ENCODE data around the gene LAD1.

Gene LAD1

DNA sequence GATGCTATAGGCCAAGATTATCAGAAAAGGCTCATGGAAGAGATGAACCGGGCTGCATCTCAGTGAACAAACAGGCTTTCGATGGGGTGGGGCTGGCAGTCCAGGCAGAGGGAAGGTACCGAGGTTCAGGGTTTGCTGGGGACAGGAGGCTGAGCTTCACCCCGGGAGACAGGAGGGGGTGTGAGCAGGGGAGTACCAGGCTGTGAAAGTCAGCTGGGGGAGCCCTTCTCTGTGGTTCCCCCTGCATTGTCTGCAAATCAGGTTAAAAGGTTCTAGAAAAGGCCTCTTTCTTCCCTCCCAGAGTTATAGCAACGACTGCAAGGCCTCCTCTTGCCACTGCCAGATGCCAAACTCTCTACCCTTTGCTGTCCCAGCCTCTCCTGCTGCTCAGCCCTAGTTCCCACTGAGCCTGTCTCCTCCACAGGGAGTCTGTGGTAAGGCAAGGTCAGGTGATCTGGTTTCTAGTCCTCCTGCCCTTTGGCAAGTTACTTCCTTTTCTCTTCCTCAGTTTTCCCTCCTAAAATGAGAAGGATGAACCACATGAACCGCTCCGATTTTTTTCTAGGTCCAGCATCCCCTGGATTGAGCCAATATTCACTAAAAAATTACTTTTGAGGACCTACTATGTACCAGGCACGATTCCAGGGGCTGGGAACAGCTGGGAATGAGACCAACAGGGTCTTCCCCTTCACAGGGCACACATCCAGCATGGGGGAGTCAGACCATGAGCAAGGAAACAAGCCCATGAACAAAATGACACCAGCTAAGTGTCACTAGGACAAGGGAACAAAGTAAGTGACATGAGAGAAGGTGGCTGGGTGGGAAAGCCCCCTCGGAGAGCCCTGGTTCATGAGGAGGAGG is 7.2 kb downstream of the LAD1 start:
- no peak for DNase-seq (ENCODE audit: low read depth)

DNA sequence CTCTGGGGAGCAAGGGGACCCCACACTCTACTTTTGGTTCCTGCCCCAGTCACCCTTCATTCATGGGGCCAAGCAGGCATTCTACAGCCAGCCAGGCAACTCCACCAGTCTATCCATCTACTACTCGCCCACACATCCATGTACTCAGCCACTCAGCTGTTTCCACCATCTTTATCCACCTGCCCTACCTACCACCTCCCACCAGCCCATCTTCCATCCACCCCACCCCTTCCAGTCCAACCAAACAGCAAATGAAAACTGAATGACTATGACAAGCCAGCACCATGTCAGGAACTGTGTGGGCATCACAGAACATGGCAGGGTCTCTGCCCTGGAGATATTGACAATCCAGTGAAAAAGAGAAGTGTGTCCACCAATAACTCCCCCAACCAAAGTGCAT is 7.9 kb downstream of the LAD1 start:
- DNase-seq (ENCODE audit: low read depth), result no peak

DNA sequence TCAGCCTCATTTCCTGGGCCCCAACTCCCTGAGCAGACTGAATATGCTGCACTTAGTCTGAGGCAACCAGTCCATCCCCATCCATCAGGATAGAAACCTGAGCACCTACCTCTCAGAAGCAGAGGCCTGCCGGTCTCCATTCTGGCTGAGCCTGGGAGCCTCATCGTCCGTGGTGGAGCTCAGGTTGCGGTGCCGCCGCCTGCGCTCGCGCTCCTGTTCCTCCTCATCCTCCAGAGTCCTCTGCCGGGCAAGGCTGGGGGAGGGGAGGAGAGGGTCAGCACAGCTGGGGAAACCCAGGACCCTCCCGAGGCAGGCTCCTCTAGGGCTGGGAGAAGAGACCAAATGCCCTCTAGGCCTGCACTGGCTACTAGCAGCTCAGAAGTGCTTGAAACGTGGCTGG is 10.1 kb downstream of the LAD1 start:
- no peak for DNase-seq (ENCODE audit: low read depth)

DNA sequence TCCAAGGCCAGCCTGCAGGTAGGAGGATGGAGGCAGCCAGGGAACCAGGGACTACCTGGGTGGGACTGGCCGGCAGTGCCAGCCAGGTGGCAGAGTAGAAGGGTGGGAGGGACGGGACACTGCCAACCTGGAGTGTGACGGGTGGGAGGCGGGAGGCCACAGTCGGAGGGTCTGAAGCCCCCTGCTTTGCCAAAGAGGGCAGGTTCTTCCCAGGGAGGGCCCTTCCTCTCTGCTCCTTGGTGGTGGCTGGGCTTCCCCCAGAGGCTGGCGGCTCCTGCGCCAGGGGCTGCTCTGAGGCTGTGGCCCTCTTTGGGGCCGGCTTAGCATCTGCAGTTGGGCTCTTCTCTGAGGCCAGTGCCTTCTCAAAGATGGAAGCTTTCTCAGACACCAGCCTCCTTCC is 12.9 kb downstream of the LAD1 start:
- no peak for DNase-seq (ENCODE audit: low read depth)

DNA sequence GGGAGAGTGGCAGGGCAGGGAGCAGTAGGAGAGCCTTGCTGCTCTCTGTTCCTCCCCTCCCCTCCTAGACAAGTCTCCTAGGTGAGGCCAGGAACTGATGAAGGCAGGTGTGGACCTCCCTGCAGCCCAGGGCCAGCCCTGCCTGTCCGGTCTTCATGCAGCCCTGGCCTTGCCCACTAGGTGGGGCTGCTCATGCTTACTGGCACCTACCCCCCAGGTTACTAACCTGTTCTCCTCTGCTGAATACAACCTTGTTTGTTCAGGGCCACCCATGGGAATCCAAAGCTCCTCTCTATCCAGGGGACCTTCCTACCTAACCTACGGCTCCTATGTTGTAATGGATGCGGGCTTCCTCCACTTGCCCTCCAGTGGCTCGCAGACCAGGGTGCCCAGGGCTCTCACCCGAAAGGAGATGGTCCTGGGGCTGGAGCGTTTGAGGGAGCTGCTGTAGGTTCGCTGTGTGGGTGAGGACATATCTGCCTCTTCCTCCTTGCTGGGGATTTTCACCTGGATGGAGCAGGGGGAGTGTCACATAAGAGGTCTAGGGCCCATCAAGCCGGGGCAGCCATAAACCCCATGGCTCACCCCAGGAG is 13.7 kb downstream of the LAD1 start:
- no peak for DNase-seq (ENCODE audit: low read depth)

DNA sequence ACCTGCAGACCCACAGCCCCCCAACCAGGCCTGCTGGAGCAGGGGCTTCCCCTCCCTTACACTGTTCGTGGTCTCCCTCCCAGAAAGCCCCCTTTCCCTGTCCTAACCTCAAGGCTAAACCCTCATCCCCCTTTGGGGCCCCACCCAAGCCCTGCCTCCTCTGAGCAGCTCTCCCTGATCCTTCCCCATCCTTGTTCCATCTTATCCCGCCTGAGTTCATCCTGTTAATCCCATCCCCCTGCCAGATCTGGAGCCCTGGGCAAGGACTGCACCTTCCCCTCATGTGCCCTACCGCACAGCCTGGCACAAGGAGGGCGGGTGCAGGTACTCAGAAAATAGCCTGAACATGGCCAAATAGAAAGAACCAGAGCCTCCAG is 14.7 kb downstream of the LAD1 start:
- DNase-seq (ENCODE audit: low read depth), result no peak

DNA sequence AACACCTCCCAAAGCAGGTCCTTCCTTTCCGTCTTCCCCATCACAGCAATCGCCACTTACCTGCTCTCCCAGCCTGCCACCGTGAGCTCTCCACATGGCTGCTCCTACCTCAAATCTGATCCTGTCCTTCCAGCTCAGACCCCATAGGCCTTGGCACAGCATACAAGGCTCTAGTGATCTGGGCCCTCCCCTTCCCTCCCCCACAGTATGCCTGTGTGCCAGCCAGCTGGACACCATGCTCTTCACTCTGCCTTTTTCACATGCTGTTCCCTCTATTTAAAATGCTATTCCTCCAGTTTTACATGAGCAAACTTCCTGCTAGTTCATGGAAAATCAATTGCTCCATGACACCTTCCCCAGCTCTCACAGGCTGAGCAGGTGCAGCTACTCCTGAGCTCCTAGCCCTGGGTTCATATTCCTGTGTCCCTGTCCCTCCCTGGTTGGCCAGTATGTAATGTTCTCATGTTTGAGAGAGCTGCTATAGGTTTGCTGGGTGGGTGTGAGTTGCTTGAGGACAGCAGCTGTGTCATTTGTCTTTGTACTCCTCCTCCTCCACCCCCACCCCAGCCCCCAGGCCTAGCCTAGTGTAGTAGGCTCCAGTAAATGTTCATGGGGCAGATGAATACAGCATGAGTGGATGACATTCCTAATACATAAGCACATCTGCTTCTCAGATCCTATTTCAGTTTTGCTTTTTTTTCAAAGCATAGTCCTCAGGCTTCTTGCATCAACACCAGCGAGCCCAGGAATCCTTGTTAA is 15.3 kb downstream of the LAD1 start:
- peak; percentile 72 for DNase-seq (ENCODE audit: low read depth)

DNA sequence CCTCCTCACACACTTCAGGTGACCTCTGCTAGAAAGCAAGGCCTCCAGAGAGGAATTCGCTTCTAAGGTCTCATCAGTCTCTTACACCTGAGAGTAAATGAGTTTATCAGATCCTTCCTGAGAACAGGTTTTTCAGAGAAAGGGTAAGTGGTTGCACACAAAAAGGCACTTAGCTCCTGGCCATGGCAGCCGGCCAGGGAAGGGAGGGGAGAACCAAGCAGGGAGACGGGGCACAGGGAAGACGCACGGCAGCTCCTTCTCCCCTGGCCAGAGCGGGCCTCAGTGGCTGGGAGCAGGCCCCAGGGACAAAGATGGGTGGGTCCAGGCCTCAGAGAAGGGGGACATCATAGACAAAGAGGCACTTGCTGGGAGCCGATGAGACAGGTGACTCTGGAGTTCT is 18.0 kb downstream of the LAD1 start:
- DNase-seq (ENCODE audit: low read depth), result no peak

DNA sequence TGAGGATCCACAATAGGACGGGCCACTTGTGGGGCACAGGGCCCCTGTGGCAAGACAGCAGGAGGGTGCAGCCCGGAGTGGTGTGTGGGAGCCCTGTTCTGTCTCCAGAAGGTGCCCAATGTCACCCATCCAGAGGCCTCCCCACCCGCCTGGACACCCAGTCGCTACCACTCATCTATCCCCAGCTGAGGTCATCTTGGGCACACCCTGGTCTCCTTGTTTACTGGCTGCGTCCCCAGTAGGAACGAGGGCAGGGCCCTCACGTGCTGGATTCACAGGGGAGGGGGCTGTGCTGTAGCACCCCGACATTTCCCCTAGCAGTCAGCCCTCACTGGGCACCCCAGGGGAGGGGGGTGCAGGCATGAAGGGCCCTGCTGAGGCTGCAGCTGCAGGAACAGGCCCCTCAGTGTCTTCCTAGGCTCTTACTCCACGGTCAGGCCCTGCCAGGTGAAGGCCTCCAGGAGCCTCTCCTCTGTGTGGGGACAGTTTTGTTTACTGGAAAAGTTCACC is 19.3 kb downstream of the LAD1 start:
- DNase-seq (ENCODE audit: low read depth), result no peak

DNA sequence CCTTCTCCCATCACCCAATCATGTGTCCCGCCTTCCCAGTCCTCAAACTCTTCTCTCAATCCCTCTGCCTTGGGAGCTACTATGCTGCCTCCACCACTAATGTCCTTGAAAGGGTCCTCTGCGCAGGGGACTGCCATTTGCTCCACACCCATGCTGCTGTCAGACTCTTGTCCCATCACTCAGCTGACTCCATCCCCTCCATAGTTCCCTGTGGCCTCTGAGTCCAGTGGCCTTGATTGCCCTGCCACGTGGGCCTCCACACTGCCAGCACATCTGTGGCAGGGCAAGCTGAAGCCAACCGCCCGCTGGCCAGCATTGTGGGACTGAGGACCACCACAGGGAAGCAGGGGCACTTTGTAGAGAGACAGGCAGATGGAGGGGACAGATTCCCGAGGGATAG is 20.3 kb downstream of the LAD1 start:
- DNase-seq (ENCODE audit: low read depth), result no peak

DNA sequence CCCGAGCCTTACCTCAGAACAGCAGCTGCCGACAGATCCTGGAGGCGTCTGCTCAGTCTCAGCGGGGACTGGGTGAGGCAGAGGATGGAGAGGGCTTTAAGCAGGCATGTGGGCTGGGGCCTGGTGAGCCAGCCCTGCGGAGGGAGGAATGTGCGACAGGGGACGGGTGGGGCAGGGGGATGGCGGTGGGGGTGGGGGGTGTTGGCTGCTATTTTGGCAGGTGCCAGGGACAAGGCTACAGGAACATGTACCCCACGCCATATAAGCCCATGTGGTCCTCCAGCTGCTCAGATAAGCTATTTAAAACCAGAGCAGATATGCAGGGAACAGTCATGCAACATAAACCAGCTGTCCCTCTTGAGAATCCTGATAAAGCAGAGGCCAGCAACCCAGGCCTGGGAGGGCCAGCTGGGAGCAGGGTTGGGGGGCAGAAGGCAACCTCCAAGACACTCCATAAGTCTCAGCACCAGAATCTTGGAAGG is 21.5 kb downstream of the LAD1 start, which contains the start of gene TNNT2:
Gene TNNT2 (minus strand): TSS at position 70 of the 482 bp plus-strand sequence. CDS start 4,426 bp downstream, outside the sequence.
- DNase-seq (ENCODE audit: low read depth), result no peak

DNA sequence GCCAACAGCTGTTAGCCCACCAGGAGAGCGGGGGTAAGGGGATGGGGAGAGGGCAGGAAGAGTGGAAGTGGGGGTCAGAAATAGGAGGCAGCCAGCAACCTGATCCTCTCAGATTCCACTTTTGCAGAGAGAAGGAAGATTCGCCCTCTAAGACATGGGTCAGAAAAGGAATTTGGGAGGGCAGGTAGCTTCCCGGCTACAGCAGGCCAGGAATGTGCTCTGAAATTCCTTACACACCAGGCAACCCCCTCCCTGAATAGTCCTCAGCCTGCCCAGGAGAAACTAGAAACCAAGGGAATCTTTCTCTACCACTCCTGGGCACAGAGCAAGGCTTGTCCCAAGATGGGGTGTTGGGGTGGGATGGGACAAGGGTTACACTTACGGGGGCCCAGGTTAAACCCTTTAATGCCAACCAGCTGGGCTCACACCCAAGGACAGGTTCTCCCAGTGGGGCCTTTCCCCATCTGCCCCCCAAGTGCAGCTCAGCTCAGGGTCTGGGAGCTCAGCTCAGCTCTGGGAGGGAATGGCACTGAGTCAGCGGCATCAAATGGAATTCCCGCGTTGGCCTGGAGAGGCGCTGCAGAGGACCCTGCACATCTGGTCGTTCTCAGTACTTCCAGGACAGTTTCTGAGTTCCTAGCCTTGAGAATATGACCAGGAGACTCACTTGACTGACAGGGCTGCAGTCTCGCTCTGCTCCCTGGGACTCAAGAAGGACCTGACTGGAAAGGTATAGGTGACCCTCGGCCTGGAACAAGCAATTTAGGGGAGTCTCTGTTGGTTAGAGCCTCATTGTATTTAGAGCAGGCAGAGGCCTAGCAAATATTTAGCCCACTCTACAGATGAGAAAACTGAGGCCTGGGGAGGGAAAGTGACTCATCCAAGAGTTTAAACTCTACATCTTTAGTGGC is 22.4 kb downstream of the LAD1 start:
- DNase-seq (ENCODE audit: low read depth), result no peak

DNA sequence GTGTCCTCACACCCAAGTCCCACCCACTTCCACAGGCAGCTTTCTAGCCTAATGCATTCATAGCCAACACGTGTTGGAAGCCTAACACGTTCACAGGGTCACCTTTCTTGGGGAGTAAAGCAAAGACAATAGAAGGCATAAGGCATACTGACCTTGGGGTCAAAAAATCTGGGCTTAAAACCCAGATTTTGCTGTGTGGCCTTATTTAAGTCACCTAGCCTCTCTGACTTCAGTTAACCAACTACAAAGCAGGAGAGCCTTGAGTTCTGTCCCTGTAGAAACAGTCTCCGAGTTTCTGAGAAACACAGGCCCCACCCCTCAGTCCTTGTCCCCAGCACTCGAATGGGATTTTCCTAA is 23.0 kb downstream of the LAD1 start:
- DNase-seq (ENCODE audit: low read depth), result no peak

DNA sequence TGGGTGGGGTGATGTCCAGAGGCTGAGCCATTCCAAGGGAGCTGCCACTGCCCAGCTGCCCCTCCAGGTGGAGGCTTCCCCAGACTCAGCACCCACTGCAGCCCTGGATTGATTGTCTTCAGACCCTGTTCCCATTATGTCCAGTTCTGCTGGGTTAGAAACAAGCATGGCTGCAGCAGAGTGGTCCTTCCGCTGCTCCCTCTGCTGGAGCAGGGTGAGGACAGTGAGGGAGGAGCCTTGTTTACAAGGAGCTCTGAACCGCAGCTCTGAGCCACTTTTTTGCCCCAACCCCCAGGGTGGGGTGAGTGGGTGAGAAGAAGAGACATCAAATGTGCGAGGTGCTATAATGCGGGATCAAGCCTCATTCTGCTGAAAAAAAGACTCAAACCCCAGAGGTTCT is 24.0 kb downstream of the LAD1 start:
- DNase-seq (ENCODE audit: low read depth), result no peak

DNA sequence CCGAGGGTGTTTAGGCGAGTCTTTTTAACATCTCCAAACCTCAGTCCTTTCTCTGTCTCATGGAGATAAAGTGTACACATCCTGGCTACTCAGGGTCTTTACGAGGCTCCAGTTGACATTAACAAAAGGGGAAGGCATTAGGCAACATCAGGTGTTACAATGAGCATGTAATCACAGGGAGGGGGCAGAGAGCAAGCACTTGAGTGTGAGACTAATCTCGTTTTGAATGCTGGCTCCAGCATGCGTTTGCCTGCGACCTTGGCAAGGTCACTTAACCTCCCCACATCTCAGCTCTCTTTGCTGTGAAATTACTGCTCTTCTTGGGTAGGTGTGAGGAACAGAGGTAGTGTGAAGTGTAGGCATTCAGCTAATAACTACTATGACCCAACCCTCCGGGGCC is 24.8 kb downstream of the LAD1 start:
- no peak for DNase-seq (ENCODE audit: low read depth)

DNA sequence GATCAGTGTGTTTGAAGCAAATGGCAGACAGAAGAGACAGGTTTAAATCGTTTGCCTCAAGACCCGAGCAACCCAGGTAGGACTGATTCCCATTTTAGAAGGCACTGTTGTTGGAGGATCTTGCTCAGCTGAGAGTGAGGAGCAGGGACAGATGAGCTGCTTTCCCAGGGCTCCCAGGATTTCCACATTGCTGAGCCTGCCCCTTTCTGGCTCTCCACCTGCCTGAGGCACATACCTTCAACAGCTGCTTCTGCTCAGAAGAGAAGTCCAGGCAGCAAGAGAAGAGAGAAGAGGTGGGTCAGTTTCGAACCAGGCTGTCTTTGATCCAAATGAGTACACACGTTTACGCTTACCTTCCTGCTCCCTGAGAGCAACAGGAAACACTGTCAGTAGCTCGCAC is 27.3 kb downstream of the LAD1 start:
- DNase-seq (ENCODE audit: low read depth), result no peak

DNA sequence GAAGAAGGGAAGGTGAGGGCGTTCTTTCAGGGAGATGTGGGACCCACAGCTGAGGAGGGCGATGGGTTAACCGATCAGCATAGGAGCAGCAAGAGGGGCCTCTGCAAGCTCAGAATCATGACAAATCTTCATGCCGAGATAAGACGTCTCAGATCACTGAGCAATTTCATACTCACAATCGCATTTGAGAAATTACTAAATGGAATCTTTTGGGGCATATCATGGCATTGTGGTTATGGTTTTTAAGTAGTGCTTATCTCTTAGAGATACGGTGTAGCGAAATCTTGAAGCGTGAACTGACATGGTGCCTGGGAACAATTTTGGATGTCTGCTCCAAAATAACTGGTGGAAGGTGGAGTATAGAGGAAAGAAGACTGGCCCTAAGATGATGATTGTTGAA is 27.8 kb downstream of the LAD1 start:
- no peak for DNase-seq (ENCODE audit: low read depth)

DNA sequence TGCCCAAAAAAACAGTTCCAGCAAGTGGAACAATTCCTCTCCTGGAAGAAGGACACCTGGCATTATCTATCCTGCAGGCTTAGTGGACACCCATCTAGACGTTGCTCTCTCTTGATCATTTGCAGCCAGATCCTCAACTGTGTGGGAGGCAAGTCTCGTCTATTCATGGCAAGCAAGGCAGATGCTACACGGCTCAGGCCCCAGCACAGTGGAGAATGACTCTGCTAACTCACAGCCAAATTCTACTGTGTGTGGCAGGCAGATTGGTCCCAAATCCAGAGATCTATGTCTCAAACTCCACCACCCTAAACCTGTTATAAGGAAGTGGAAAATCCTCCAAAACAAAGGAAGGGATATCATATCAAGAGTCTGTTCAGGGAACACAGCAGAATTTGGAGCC is 28.6 kb downstream of the LAD1 start:
- DNase-seq (ENCODE audit: low read depth), result no peak

DNA sequence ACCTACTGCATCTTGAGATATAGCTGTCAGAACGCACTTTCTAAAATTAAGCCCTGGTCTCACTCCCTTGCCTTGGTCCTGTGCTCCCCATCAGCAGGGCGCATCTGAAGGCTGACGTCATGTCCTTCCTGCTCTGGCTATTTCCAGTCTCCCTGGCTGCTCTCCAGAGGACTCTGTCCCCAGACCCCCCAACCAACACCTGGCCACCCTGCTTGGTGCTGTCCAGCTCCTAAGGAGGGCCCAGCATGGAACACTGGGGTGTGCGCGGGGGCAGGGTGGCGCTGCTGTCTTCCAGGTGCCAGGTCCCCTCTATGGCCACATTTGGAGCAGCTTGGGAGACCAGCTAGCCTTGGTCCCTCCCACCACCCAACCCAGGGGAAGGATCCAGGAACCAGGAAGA is 29.9 kb downstream of the LAD1 start:
- DNase-seq (ENCODE audit: low read depth), result no peak

DNA sequence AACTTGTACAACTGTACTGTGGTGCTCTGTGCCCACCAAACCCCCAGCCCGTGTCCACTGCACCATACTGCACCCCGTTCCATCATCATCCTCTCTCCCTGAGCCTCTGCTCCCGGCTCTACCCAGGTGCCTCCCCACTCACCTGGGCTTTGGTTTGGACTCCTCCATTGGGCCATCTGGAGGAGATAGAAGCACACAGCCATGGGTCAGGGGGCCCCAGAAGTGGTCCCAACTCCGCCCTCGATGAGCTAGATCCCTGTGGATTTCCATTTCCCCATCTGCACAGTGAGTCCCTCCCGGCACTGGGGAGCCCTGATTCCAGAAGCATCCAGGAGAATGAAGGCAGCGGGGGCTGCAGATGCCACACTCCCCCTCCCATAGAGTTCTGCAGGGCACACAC is 32.4 kb downstream of the LAD1 start:
- DNase-seq (ENCODE audit: low read depth), result no peak

DNA sequence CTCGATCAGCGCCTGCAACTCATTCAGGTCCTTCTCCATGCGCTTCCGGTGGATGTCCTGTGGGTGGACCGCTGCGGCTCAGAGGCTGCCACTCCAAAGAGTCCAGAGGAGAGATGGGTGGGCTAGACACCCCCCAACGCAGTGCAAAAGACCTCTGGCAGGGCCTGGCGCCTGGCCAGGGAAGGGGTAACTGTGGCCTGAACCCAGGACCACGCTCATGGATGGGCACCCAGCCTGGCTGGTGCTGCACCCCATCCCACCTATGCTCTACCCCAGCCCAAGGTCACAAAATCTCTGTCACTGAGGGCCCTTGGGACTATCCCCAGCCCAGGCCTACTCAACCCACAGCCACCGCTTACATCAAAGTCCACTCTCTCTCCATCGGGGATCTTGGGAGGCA is 33.9 kb downstream of the LAD1 start:
- DNase-seq (ENCODE audit: low read depth), result no peak

DNA sequence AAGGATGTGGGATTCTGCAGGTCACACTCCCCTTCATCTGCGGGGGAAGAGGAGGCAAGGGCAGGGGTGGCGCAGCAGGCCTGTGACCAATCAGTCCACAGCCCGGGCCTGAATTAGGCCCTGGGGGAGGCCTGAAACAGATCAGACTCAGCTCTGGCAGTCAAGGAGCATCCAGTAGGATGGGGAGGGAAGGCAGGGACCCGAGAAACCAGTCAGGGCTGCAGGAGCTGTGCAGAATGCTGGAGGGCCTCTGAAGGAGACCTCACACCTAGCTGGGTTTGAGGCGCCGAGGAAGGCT is 34.4 kb downstream of the LAD1 start:
- no peak for DNase-seq (ENCODE audit: low read depth)
